Measurements from ENCODE around the gene SLC4A3.

Gene SLC4A3

GRCh38 chr2:219608399-219608964 lies 18.9 kb upstream of the SLC4A3 start:
- H3K4me3 ChIP-seq (ENCODE audit: insufficient read length, low read depth) = no peak overlapping the region
- no peak for TF ChIP-seq ZNF274 (IDR thresholded peaks at IDR 0.05; ENCODE audit: low read depth, low read length)
- no peak for TF ChIP-seq SUZ12 (IDR thresholded peaks at IDR 0.05; ENCODE audit: extremely low read depth, insufficient read depth, insufficient read length)
- no peak for TF ChIP-seq YY1 (IDR thresholded peaks at IDR 0.05; ENCODE audit: insufficient read depth, insufficient read length)
- H3K9ac ChIP-seq (ENCODE audit: insufficient read length, low read depth) = no peak overlapping the region
- peaks cover 76% of the 10 kb centered on the region for H3K36me3 ChIP-seq (ENCODE audit: insufficient read depth, insufficient read length, low read length)
- H3K9me3 ChIP-seq (ENCODE audit: insufficient read depth, low read length) = no peaks in the 10 kb centered on the region
- H3K27me3 ChIP-seq (ENCODE audit: insufficient read depth, insufficient read length) = no peaks in the 10 kb centered on the region
- peaks cover 9% of the 10 kb centered on the region for H3K4me1 ChIP-seq (ENCODE audit: insufficient read depth, insufficient read length)
- DNase-seq (ENCODE audit: low read depth, low spot score) = no peak

GRCh38 chr2:219609149-219609750 lies 18.2 kb upstream of the SLC4A3 start:
- TF ChIP-seq SUZ12 (IDR thresholded peaks at IDR 0.05; ENCODE audit: extremely low read depth, insufficient read depth, insufficient read length) = no peak
- no peak for TF ChIP-seq YY1 (IDR thresholded peaks at IDR 0.05; ENCODE audit: insufficient read depth, insufficient read length)
- TF ChIP-seq ZNF274 (IDR thresholded peaks at IDR 0.05; ENCODE audit: low read depth, low read length) = no peak

DNA sequence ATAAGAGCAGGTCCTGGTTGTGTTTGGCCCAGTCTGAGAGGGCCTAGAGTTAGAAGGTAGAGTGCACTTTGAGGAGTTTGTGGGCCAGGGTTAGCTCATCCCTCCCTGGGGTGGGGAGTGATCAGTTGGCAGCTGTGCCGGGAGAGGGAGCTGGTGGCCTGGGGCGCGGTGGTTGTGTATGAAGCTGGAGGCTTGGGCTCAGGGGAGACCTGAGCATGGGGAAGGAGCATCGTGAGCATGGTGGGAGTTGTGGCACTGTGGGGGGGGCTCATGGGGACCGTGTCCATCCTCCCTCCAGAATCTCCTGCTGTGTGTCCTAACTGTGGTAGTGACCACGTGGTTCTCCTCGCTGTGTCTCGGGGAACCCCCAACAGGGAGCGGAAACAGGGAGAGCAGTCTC lies 16.1 kb upstream of the SLC4A3 start:
- no peak for DNase-seq (ENCODE audit: low read depth, low spot score)
- H3K4me1 ChIP-seq (ENCODE audit: insufficient read depth, insufficient read length) = peaks cover 16% of the 10 kb centered on the region
- no peak overlapping the region for H3K9ac ChIP-seq (ENCODE audit: insufficient read length, low read depth)
- H3K27me3 ChIP-seq (ENCODE audit: insufficient read depth, insufficient read length) = no peaks in the 10 kb centered on the region
- H3K4me3 ChIP-seq (ENCODE audit: insufficient read length, low read depth) = no peak overlapping the region
- no peaks in the 10 kb centered on the region for H3K9me3 ChIP-seq (ENCODE audit: insufficient read depth, low read length)
- H3K36me3 ChIP-seq (ENCODE audit: insufficient read depth, insufficient read length, low read length) = peaks cover 82% of the 10 kb centered on the region
- no peak for TF ChIP-seq ZNF274 (IDR thresholded peaks at IDR 0.05; ENCODE audit: low read depth, low read length)
- no peak for TF ChIP-seq YY1 (IDR thresholded peaks at IDR 0.05; ENCODE audit: insufficient read depth, insufficient read length)
- no peak for TF ChIP-seq SUZ12 (IDR thresholded peaks at IDR 0.05; ENCODE audit: extremely low read depth, insufficient read depth, insufficient read length)

More at GRCh38 chr2:219609149-219609750, 18.2 kb upstream of the SLC4A3 start:
- Histone ChIP-seq H3K4me3 (ENCODE audit: insufficient read length, low read depth) (no peak overlapping the region), H3K36me3 (ENCODE audit: insufficient read depth, insufficient read length, low read length) (peaks cover 77% of the 10 kb centered on the region), H3K27me3 (ENCODE audit: insufficient read depth, insufficient read length) (no peaks in the 10 kb centered on the region), H3K9ac (ENCODE audit: insufficient read length, low read depth) (no peak overlapping the region), H3K9me3 (ENCODE audit: insufficient read depth, low read length) (no peaks in the 10 kb centered on the region), H3K4me1 (ENCODE audit: insufficient read depth, insufficient read length) (peaks cover 9% of the 10 kb centered on the region)
- DNase-seq (ENCODE audit: low read depth, low spot score) = no peak

- no peaks in the 10 kb centered on the region for H3K9me3 ChIP-seq (ENCODE audit: insufficient read depth, low read length)
- DNase-seq (ENCODE audit: low read depth, low spot score) = no peak
- no peak for TF ChIP-seq YY1 (IDR thresholded peaks at IDR 0.05; ENCODE audit: insufficient read depth, insufficient read length)
- TF ChIP-seq ZNF274 (IDR thresholded peaks at IDR 0.05; ENCODE audit: low read depth, low read length) = no peak
- TF ChIP-seq SUZ12 (IDR thresholded peaks at IDR 0.05; ENCODE audit: extremely low read depth, insufficient read depth, insufficient read length) = no peak
- H3K4me3 ChIP-seq (ENCODE audit: insufficient read length, low read depth) = no peak overlapping the region
- peaks cover 16% of the 10 kb centered on the region for H3K4me1 ChIP-seq (ENCODE audit: insufficient read depth, insufficient read length)
- peaks cover 80% of the 10 kb centered on the region for H3K36me3 ChIP-seq (ENCODE audit: insufficient read depth, insufficient read length, low read length)
- no peaks in the 10 kb centered on the region for H3K27me3 ChIP-seq (ENCODE audit: insufficient read depth, insufficient read length)
- no peak overlapping the region for H3K9ac ChIP-seq (ENCODE audit: insufficient read length, low read depth)
These were observed 15.4 kb upstream of the SLC4A3 start for GRCh38 chr2:219611866-219612576.

DNA sequence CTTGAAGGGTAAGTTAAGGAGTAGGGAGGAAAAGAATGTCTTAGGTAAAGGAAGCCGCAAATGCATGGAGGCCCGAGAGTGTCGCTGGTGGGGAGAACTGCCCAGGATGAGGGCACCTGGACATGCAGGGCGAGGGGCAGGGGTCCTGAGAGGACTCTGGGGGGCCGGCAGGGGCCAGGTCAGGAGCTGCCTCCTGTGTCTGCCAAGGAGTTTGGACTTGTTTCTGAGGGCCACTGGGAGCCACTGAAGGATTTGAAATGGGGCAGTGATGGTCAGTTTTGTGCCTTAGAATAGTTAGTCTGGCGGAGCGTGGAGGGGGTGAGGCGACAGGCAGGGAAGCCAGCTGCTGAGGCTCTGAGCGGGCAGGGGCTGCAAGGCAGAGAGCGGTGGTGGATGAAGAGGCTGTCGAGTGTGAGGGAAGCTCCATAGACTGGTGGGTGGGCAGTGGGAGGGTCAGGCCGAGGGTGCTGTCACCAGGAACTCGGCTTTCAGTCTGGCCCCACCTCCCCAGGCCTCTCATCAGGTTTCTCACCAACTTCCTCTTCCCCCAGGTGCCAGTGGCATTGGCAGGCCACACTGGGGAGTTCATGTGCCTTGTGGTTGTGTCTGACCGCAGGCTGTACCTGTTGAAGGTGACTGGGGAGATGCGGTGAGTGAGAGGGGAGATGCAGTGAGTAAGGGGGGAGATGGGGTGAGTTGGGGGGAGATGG lies 14.7 kb upstream of the SLC4A3 start:
- H3K36me3 ChIP-seq (ENCODE audit: insufficient read depth, insufficient read length, low read length) = peaks cover 79% of the 10 kb centered on the region
- DNase-seq (ENCODE audit: low read depth, low spot score) = no peak
- no peaks in the 10 kb centered on the region for H3K9me3 ChIP-seq (ENCODE audit: insufficient read depth, low read length)

DNA sequence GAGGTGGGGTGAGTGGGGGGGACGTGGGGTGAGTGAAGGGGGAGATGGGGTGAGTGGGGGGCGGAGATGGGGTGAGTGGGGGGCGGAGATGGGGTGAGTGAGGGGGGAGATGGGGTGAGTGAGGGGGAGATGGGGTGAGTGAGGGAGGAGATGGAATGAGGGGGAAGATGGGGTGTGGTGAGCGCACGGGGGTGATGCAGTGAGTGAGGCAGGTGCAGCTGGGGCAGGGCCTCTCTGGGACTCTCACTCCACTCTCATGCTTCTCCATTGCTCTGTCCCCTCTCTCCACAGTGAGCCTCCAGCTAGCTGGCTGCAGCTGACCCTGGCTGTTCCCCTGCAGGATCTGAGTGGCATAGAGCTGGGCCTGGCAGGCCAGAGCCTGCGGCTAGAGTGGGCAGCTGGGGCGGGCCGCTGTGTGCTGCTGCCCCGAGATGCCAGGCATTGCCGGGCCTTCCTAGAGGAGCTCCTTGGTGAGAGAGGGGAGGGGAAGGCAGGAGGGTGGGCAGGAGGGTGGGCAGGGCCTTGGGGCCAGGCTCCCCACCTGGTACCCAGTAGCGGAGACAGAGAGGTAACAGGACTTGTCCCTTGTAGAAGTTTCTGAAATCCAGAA lies 13.9 kb upstream of the SLC4A3 start:
- TF ChIP-seq YY1 (IDR thresholded peaks at IDR 0.05; ENCODE audit: insufficient read depth, insufficient read length) (no peak), SUZ12 (IDR thresholded peaks at IDR 0.05; ENCODE audit: extremely low read depth, insufficient read depth, insufficient read length) (no peak), ZNF274 (IDR thresholded peaks at IDR 0.05; ENCODE audit: low read depth, low read length) (no peak)
- peaks cover 13% of the 10 kb centered on the region for H3K4me1 ChIP-seq (ENCODE audit: insufficient read depth, insufficient read length)
- H3K36me3 ChIP-seq (ENCODE audit: insufficient read depth, insufficient read length, low read length) = peaks cover 71% of the 10 kb centered on the region
- no peak for DNase-seq (ENCODE audit: low read depth, low spot score)
- no peak overlapping the region for H3K4me3 ChIP-seq (ENCODE audit: insufficient read length, low read depth)
- H3K9ac ChIP-seq (ENCODE audit: insufficient read length, low read depth) = no peak overlapping the region
- H3K9me3 ChIP-seq (ENCODE audit: insufficient read depth, low read length) = no peaks in the 10 kb centered on the region
- H3K27me3 ChIP-seq (ENCODE audit: insufficient read depth, insufficient read length) = no peaks in the 10 kb centered on the region

More for the DNA sequence above, 14.7 kb upstream of the SLC4A3 start:
- Histone ChIP-seq H3K4me1 (ENCODE audit: insufficient read depth, insufficient read length) (peaks cover 15% of the 10 kb centered on the region), H3K9ac (ENCODE audit: insufficient read length, low read depth) (no peak overlapping the region), H3K4me3 (ENCODE audit: insufficient read length, low read depth) (no peak overlapping the region), H3K27me3 (ENCODE audit: insufficient read depth, insufficient read length) (no peaks in the 10 kb centered on the region)
- no peak for TF ChIP-seq ZNF274 (IDR thresholded peaks at IDR 0.05; ENCODE audit: low read depth, low read length)
- no peak for TF ChIP-seq YY1 (IDR thresholded peaks at IDR 0.05; ENCODE audit: insufficient read depth, insufficient read length)
- TF ChIP-seq SUZ12 (IDR thresholded peaks at IDR 0.05; ENCODE audit: extremely low read depth, insufficient read depth, insufficient read length) = no peak
